ENCODE data around the gene LRRC8E. TPM values are rescaled to one million over a fixed set of nuclear protein-coding genes. Genes with fewer than 3 reads are reported as not detected.

LRRC8E gene
- total RNA-seq, 1 experiment from 2014 or later, result 18.1 TPM

DNA sequence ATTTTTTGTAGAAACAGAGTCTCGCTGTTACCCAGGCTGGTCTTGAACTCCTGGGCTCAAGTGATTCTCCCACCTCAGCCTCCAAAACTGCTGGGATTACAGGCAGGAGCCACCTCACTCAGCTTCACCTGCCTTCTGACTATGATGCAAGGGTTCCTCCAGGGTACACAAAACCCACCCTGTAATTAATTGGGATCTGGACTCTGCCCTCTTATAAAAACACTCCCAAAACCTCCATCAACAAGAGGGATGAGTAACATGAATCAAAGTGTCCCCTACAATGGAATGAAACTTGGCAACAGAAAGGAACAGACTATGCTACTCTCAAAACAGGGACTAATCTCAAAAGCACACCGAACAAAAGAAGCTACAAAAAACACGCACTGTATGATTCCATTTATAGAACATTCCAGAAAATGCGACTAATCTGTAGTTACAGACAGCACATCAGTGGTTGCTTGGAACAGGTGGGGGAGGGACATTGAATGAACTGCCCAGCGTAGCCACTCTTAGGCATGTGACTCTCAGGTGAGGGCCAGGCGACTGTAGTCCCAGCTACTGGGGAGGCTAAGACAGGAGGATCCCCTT is 11.0 kb upstream of the LRRC8E start:
- no peaks in the 10 kb centered on the region for H3K9me3 ChIP-seq (ENCODE audit: control insufficient read depth in 1 of 2, insufficient read depth in 1 of 2, low read depth in 1 of 2, low read length in 2 of 2)
- no peaks in the 10 kb centered on the region for H3K79me2 ChIP-seq (ENCODE audit: insufficient read depth, low read length)
- no peaks in the 10 kb centered on the region for H3K9me2 ChIP-seq (ENCODE audit: insufficient read depth)
- no peaks in the 10 kb centered on the region for H3K27me3 ChIP-seq (ENCODE audit: insufficient read depth, low read length)
- no peak overlapping the region for H3K4me3 ChIP-seq (replicated peaks in 1 of 2; ENCODE audit: low read depth in 1 of 2, low read length in 2 of 2)
- DNase-seq (ENCODE audit: low read depth, low spot score) (no peak), ATAC-seq (no peak)
- H3K27ac ChIP-seq (ENCODE audit: low read depth, low read length), result no peak overlapping the region
- H3K9ac ChIP-seq (ENCODE audit: low read length), result no peak overlapping the region
- TF ChIP-seq CTCF (IDR thresholded peaks at IDR 0.05 in 2 of 3, conservative IDR thresholded peaks at IDR 0.05 in 1 of 3; ENCODE audit: borderline replicate concordance in 1 of 3, insufficient read depth in 1 of 3, low read depth in 2 of 3, low read length in 2 of 3), result no peak
- TF ChIP-seq SP1 (IDR thresholded peaks at IDR 0.05; ENCODE audit: low read depth), result no peak
- TF ChIP-seq SIN3A (IDR thresholded peaks at IDR 0.05; ENCODE audit: low read depth), result no peak
- TF ChIP-seq, protein P1, sequence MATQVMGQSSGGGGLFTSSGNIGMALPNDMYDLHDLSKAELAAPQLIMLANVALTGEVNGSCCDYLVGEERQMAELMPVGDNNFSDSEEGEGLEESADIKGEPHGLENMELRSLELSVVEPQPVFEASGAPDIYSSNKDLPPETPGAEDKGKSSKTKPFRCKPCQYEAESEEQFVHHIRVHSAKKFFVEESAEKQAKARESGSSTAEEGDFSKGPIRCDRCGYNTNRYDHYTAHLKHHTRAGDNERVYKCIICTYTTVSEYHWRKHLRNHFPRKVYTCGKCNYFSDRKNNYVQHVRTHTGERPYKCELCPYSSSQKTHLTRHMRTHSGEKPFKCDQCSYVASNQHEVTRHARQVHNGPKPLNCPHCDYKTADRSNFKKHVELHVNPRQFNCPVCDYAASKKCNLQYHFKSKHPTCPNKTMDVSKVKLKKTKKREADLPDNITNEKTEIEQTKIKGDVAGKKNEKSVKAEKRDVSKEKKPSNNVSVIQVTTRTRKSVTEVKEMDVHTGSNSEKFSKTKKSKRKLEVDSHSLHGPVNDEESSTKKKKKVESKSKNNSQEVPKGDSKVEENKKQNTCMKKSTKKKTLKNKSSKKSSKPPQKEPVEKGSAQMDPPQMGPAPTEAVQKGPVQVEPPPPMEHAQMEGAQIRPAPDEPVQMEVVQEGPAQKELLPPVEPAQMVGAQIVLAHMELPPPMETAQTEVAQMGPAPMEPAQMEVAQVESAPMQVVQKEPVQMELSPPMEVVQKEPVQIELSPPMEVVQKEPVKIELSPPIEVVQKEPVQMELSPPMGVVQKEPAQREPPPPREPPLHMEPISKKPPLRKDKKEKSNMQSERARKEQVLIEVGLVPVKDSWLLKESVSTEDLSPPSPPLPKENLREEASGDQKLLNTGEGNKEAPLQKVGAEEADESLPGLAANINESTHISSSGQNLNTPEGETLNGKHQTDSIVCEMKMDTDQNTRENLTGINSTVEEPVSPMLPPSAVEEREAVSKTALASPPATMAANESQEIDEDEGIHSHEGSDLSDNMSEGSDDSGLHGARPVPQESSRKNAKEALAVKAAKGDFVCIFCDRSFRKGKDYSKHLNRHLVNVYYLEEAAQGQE (IDR thresholded peaks at IDR 0.05; ENCODE audit: low read depth), result no peak
- TF ChIP-seq, protein P2, sequence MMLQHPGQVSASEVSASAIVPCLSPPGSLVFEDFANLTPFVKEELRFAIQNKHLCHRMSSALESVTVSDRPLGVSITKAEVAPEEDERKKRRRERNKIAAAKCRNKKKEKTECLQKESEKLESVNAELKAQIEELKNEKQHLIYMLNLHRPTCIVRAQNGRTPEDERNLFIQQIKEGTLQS (IDR thresholded peaks at IDR 0.05), result no peak
- no peak for TF ChIP-seq ELF1 (IDR thresholded peaks at IDR 0.05; ENCODE audit: borderline replicate concordance, low read depth)
- no peak for TF ChIP-seq CBX3 (IDR thresholded peaks at IDR 0.05; ENCODE audit: low read depth)
- no peak for TF ChIP-seq POLR2AphosphoS5 (IDR thresholded peaks at IDR 0.05; ENCODE audit: low read depth, low read length)
- peak overlapping the region; percentile 23; the same call in 1 of the 2 replicates for H3K4me2 ChIP-seq (ENCODE audit: low read length)
- peaks cover 7 to 25% of the 10 kb centered on the region in 2 experiments; a peak in 3 of 4 replicates for H3K4me1 ChIP-seq (ENCODE audit: control insufficient read depth in 1 of 2, insufficient read depth in 2 of 2, low read length in 2 of 2)
- intact Hi-C loops (cut with micrococcal nuclease), result no loop called here
- H3K36me3 ChIP-seq (ENCODE audit: control insufficient read depth in 1 of 2, insufficient read depth in 2 of 2, low read length in 2 of 2), result no peaks in the 10 kb centered on the region
- ChIA-PET RAD21 (ENCODE audit: low non-redundant PET in 1 of 2, low total read pairs in 2 of 2, uncharacterized antibody in 2 of 2, unreplicated experiment in 2 of 2) (interaction anchor here in 1 of 2 experiments (0.5 kb wide), 1 partner anchor 43 kb away, joined by 3 read pairs; the partner anchor contains the start of gene SNAPC2), POLR2A (no interaction called here), CTCF (interaction anchor here (1.6 kb wide), 1 partner anchor 8 kb away, joined by 4 read pairs; no protein-coding TSS in a partner anchor)
- BruUV-seq (replicated peaks), result no TSS peak
- no peaks in the 10 kb centered on the region for H4K20me1 ChIP-seq (ENCODE audit: insufficient read depth)
- no peak overlapping the region for H2AFZ ChIP-seq (ENCODE audit: low read depth, low read length, poor library complexity, severe bottlenecking)

All from HCT116 (cell line).